GM06990 (cell line): ENCODE results near the gene PRR7.

Experiments used
- DNase-seq: peaks from one replicate; pipeline ENCODE4 v3.0.0-alpha.2; 2011; ENCODE audit not compliant: insufficient read length; ENCODE audit errors: extremely low read depth
- H3K27me3 ChIP-seq: replicated peaks from 2 replicates; pipeline ENCODE4 v1.6.0; 2011; ENCODE audit warnings: low read length; ENCODE audit not compliant: control insufficient read depth, insufficient read depth
- H3K36me3 ChIP-seq: 2 replicates; pipeline ENCODE4 v1.5.1; 2011; ENCODE audit warnings: low read length; ENCODE audit not compliant: control insufficient read depth, insufficient read depth
- H3K4me3 ChIP-seq: replicated peaks from 2 replicates; pipeline ENCODE4 v1.5.1; 2011; ENCODE audit warnings: low read depth, mild to moderate bottlenecking, control low read depth, low read length
- TF ChIP-seq, protein P1 (sequence below): IDR thresholded peaks from 2 replicates; pipeline ENCODE4 v1.5.1; 2011; ENCODE audit warnings: low read length, control low read depth, mild to moderate bottlenecking, inconsistent platforms; ENCODE audit not compliant: insufficient read depth, poor library complexity, severe bottlenecking

Gene PRR7

DNA sequence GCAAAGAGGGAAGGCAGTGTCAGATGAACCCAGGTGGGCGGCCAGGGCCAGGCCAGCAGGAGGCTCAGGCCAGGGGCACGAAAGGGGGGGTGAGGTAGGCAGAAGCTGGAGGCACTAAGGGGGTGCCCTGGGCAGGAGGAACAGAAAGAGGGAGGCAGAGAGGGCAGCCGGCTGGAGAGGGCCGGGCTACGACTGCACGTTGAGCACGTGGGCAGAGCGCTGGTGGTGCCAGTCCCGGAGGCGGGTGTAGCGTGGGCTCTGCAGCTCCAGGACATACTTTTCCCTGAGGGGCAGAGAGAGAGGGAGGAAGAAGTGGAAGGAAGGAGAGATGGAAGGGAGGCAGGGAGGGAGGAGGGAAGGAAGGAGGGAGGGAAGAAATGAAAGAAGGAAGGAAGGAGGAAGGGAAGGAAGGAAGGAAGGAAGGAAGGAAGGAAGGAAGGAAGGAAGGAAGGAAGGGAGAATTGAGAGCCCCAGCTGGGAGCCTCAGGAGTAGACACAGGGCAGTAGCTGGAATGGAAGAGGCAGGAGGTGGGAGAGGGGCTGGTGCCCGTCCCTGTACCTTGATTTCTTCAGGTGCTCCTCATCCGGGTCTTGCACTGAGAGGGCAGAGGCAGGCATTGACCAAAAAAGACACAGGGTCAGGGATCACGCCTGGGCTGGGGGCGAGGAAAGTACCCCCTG, 43.8 kb downstream of the PRR7 start:
- TF ChIP-seq, protein P1, sequence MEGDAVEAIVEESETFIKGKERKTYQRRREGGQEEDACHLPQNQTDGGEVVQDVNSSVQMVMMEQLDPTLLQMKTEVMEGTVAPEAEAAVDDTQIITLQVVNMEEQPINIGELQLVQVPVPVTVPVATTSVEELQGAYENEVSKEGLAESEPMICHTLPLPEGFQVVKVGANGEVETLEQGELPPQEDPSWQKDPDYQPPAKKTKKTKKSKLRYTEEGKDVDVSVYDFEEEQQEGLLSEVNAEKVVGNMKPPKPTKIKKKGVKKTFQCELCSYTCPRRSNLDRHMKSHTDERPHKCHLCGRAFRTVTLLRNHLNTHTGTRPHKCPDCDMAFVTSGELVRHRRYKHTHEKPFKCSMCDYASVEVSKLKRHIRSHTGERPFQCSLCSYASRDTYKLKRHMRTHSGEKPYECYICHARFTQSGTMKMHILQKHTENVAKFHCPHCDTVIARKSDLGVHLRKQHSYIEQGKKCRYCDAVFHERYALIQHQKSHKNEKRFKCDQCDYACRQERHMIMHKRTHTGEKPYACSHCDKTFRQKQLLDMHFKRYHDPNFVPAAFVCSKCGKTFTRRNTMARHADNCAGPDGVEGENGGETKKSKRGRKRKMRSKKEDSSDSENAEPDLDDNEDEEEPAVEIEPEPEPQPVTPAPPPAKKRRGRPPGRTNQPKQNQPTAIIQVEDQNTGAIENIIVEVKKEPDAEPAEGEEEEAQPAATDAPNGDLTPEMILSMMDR: no peak
- DNase-seq: no peak

DNA sequence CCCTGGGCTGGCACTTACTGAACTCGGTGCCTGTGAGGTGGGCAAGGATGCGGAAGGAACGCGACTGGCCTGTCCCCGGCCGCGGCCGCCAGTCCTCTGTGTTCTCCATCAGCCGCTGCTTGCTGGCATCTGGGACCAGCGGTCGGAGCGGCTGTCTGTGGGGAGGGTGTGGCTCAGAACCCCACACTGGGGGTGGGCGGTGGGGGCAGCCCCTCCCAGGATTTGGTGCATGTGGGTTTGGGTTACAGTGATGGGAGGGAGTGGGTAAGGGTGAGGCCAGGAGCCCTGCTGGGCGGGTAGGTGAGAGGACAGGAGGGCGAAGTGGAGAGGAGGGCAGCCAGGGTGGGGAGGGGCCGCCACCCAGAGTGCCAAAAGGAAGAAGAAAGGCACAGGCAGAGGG, 44.4 kb downstream of the PRR7 start:
- DNase-seq: no peak
- Histone ChIP-seq H3K27me3 (no peaks in the 10 kb centered on the region), H3K4me3 (no peak overlapping the region), H3K36me3 (no peaks in the 10 kb centered on the region; the same call in none of the 2 replicates)
- TF ChIP-seq, protein P1: no peak

More for the DNA sequence above, 43.8 kb downstream of the PRR7 start:
- Histone ChIP-seq H3K4me3 (no peak overlapping the region), H3K36me3 (no peaks in the 10 kb centered on the region; the same call in none of the 2 replicates), H3K27me3 (no peaks in the 10 kb centered on the region)

DNA sequence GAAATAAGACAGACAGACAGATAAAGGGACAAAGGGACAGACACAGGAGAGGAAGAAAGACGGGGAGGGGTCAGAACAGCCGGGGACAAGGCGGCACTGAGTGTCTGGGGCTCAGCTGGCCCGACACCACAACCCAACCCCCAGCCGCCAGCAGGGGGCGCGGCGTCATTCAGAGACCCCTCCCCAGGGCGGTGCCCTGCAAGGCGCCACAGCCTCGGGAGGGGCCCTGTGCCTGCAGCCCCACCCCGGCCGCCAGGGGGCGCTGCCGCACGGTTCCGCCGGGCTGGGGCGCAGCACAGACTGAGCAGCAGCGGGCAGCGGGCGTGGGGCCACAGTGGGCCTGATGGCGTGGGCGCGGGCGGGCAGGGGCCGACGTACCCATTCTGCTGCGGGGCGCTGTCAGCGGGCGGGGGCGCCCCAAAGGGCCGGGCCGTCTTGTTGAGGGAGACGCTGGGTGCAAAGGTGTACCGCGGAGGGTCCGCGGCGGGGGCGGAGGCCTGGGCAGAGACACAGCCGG, 44.9 kb downstream of the PRR7 start:
- DNase-seq: no peak
- Histone ChIP-seq H3K4me3 (no peak overlapping the region), H3K27me3 (no peaks in the 10 kb centered on the region), H3K36me3 (no peaks in the 10 kb centered on the region; the same call in none of the 2 replicates)
- TF ChIP-seq, protein P1: no peak

DNA sequence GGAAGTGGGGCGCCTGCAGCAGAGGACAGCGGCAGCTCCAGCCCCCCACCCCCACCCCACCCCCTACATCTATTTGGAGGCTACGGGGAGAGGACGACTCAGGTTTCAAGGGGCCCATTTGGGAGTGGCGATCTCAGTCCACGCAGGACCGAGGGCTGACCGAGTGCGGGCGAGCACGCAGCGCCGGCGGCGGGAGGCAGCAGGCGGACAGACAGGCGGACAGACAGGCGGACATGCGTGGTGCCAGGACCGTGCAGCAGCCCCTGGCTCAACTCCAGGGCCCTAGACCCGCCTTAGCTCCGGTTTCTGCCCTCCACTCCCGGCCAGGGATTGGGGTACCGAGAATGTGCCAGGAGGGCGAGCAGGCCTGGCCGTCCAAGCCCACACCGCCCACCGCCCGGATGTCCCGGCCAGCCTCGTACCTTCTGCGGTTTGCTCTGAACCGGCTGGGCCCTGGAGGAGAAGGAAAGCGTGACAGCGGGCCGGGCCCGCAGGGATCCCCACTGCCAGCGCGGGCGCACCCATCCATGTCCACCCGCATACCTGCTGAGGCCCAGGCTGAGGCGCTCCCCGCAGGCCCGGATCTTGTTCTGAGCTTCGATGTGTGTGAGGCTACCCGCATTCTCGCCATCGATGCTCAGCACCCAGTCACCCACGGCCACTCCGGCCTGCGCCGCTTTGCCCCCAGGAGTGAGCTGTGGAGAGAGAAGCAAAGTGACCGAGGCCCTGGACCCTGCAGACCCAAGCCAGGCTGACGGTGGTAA, 45.6 kb downstream of the PRR7 start:
- no peaks in the 10 kb centered on the region; the same call in none of the 2 replicates for H3K36me3 ChIP-seq
- no peak overlapping the region for H3K4me3 ChIP-seq
- TF ChIP-seq, protein P1: no peak
- no peaks in the 10 kb centered on the region for H3K27me3 ChIP-seq
- DNase-seq: no peak

DNA sequence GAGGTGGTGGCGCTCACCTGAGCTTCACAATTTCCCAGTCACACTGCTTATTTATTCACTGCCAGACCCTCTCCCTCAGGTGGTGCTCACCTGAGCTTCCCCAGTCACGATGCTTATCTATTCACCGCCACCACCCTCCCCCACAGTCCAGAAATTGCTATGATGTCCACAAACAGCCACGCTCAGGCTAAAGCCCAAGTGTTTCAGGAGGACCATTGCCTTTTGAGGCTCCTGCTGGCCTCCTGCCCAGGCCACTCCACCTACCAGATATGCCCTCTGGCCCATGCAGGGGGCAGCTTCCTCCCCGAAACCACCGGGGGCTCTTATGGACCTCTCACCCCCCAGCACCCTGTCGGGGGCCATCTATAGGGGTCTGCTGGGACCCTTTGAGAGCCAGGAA, 46.2 kb downstream of the PRR7 start:
- Histone ChIP-seq H3K27me3 (no peaks in the 10 kb centered on the region), H3K36me3 (no peaks in the 10 kb centered on the region; the same call in 1 of the 2 replicates), H3K4me3 (no peak overlapping the region)
- TF ChIP-seq, protein P1: no peak
- DNase-seq: no peak
